AG09309 (cell line): ENCODE measurements around the gene AP3B2.

Experiments used
- DNase-seq: peaks from one replicate; pipeline ENCODE4 v3.0.0-alpha.2; 2010; ENCODE audit warnings: low read depth
- H3K4me3 ChIP-seq: 2 replicates; pipeline ENCODE4 v1.5.1; 2011; ENCODE audit warnings: mild to moderate bottlenecking, low read depth, low read length, moderate library complexity; ENCODE audit not compliant: control insufficient read depth
- TF ChIP-seq, protein P1 (sequence below): IDR thresholded peaks from 2 replicates; pipeline ENCODE4 v1.5.1; 2011; ENCODE audit warnings: mild to moderate bottlenecking, low read depth, low read length, inconsistent platforms; ENCODE audit not compliant: insufficient read depth, control insufficient read depth; ENCODE audit errors: missing control alignments

The AP3B2 gene, protein sequence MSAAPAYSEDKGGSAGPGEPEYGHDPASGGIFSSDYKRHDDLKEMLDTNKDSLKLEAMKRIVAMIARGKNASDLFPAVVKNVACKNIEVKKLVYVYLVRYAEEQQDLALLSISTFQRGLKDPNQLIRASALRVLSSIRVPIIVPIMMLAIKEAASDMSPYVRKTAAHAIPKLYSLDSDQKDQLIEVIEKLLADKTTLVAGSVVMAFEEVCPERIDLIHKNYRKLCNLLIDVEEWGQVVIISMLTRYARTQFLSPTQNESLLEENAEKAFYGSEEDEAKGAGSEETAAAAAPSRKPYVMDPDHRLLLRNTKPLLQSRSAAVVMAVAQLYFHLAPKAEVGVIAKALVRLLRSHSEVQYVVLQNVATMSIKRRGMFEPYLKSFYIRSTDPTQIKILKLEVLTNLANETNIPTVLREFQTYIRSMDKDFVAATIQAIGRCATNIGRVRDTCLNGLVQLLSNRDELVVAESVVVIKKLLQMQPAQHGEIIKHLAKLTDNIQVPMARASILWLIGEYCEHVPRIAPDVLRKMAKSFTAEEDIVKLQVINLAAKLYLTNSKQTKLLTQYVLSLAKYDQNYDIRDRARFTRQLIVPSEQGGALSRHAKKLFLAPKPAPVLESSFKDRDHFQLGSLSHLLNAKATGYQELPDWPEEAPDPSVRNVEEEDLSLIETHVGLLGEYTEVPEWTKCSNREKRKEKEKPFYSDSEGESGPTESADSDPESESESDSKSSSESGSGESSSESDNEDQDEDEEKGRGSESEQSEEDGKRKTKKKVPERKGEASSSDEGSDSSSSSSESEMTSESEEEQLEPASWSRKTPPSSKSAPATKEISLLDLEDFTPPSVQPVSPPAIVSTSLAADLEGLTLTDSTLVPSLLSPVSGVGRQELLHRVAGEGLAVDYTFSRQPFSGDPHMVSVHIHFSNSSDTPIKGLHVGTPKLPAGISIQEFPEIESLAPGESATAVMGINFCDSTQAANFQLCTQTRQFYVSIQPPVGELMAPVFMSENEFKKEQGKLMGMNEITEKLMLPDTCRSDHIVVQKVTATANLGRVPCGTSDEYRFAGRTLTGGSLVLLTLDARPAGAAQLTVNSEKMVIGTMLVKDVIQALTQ

DNA sequence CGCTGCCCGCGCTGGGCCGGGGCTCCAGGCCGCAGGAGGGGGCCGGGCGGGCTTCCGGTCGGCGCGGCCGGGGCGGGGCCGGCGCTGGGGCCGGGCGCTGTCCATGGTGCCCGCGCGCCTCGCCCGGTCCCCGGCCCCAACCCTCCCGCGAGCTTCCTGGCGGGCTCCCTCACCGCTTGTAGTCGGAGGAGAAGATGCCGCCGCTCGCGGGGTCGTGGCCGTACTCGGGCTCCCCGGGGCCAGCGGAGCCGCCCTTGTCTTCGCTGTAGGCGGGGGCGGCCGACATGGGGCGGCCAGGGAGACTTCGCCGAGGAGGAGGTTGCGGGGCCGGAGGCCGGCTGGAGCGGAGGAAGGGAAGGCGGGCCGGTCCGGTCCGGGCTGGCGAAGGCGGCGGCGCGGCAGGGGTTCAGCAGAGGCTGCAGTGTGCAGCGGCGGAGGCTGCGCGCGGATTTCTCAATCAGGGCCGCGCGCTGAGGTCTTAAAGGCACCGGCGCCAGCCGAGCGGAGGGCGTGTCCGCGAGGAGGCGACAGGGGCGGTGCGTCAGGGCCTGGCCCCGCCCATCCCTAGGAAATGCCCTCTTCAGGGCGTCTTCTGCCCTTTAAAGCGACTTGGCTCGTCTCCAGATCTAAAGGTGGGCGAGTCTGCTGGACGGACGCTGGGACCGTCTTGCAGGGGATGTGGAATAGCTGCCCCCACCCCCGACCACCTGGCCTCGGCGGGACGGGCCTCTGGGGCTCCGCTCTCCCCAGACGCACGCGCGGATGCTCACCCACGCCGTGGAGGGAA, at the start of gene AP3B2:
Gene AP3B2, minus strand, starts transcription at position 455 of the 787 bp plus-strand sequence. Its CDS starts 169 bp downstream, at position 286.
- peak within 1 kb of the TSS; percentile 51 for H3K4me3 ChIP-seq
- TF ChIP-seq, protein P1, sequence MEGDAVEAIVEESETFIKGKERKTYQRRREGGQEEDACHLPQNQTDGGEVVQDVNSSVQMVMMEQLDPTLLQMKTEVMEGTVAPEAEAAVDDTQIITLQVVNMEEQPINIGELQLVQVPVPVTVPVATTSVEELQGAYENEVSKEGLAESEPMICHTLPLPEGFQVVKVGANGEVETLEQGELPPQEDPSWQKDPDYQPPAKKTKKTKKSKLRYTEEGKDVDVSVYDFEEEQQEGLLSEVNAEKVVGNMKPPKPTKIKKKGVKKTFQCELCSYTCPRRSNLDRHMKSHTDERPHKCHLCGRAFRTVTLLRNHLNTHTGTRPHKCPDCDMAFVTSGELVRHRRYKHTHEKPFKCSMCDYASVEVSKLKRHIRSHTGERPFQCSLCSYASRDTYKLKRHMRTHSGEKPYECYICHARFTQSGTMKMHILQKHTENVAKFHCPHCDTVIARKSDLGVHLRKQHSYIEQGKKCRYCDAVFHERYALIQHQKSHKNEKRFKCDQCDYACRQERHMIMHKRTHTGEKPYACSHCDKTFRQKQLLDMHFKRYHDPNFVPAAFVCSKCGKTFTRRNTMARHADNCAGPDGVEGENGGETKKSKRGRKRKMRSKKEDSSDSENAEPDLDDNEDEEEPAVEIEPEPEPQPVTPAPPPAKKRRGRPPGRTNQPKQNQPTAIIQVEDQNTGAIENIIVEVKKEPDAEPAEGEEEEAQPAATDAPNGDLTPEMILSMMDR = no peak

DNA sequence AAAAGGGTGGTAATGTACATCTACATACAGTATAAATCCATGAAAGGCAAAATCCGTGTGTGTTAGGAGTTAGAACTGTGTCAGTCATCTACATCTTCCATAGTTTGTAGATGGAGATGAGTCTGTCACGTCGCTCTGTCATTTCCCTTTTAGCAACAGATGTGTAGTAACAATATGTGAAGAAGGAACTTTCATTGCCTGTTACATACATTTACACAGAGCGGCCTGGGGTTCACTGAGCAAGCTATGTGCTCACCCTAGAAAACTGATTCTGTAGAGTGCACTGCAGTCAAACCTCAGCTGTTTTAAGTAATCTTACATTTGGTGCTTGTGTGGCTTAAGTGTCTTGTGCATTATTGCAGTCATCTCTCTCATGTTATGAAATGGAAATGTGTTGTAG, 41.6 kb upstream of the AP3B2 start:
- TF ChIP-seq, protein P1 = no peak
- no peak for DNase-seq
- H3K4me3 ChIP-seq = peak overlapping the region; percentile 86

More for the DNA sequence above, at the start of gene AP3B2:
- DNase-seq = peak; percentile 16

- H3K4me3 ChIP-seq = peak overlapping the region; percentile 86
- no peak for DNase-seq
- TF ChIP-seq, protein P1 = no peak
Observed at GRCh38 chr15:82750831-82751180, 41.1 kb upstream of the AP3B2 start.

GRCh38 chr15:82749951-82750830, 40.5 kb upstream of the AP3B2 start:
- peak; percentile 75 for DNase-seq
- TF ChIP-seq, protein P1 = no peak
- peak overlapping the region; percentile 86 for H3K4me3 ChIP-seq

DNA sequence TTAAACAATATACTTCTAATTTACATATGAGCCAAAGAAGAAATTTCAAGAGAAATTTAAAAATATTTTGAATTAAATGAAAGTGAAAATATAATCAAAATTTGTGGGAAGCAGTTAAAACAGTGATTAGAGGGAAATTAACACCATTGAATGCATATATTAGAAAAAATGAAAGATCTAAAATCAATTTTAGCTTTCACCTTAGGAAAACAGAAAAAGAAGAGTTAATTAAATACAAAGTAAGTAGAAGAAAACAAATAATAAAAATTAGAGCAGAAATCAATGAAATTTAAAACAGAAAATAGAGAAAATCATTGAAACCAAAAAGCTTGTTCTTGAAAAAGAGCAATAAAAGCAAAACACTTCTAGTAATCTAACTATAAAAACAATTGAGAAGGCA, 38.6 kb upstream of the AP3B2 start:
- DNase-seq = no peak
- TF ChIP-seq, protein P1 = no peak
- H3K4me3 ChIP-seq = no peak overlapping the region
